Kidney capillary endothelial cell (primary cell): ENCODE data around the gene MT1HL1.
"Not testable (repeated sequence)": the region's sequence is repeated elsewhere in the genome, so short reads cannot be mapped to it uniquely, and the experiment has no call there.

Experiments
- DNase-seq: peaks from one replicate; pipeline ENCODE4 v3.0.0-alpha.2; 2018; ENCODE audit warnings: low spot score

Gene MT1HL1

GRCh38 chr1:236975461-236975860 lies 28.8 kb downstream of the MT1HL1 start:
- DNase-seq, result no peak

DNA sequence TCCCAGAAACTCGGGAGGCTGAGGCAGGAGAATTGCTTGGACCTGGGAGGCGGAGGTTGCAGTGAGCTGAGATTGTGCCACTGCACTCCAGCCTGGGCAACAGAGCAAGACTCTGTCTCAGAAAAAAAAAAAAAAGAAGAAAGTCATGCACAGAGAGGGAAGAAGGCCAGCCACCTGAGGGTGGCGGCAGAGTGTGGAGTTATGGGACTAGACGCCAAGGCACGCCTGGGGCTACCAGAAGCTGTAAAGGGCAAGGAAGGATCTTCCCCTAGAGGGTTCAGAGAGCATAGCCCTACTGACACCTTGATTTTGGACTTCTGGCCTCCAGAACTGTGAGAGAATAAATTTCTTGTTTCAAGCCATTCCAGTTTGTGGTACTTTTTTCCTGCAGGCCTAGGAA lies 30.2 kb downstream of the MT1HL1 start:
- not testable (repeated sequence) for DNase-seq

- no peak for DNase-seq
Measured at GRCh38 chr1:236966636-236967035, 37.6 kb downstream of the MT1HL1 start.

DNA sequence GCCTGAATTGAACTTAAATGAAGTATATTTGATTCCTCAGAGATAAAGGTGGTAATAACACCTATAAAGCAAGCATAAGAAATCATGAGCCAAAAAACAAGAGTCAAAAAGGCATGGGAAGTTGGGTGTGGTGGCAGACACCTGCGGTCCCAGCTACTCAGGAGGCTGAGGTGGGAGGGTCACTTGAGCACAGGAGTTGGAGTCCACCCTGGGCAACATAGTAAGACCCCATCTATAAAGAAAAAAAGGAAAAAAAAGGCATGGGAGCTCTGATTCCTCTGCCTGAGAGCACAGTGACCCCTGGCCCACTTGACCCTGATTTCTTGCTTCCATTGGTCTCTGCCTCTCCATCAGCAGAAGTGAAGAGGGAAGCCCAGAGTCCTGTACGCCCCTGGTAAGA lies 40.3 kb downstream of the MT1HL1 start:
- DNase-seq, result no peak

DNA sequence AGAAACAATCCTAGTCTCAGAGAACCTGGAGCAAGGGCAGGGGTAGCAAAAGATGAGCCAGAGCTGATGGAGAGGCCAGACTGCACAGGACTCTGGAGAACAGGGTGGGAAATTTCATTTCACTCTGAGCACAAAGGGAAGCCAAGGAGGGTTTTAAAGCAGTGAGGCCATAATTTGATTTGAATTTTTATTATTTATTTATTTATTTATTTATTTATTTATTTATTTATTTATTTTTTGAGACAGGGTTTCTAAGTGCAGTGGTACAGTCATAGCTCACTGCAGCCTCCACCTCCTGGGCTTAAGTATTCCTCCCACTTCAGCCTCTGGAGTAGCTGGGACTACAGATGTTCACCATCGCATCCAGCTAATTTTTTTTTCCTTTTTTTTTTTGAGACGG lies 45.1 kb downstream of the MT1HL1 start:
- no peak for DNase-seq

- DNase-seq, result no peak
Measured at GRCh38 chr1:236957235-236957634, 47.0 kb downstream of the MT1HL1 start.
